Measurements from ENCODE around the gene SKAP1. TPM values are rescaled to one million over a fixed set of nuclear protein-coding genes. Genes with fewer than 3 reads are reported as not detected.
"Not testable (repeated sequence)": the region's sequence is repeated elsewhere in the genome, so short reads cannot be mapped to it uniquely, and the experiment has no call there.

Gene SKAP1
- total RNA-seq, 1 donor from 2014 or later, result 0.49 TPM

DNA sequence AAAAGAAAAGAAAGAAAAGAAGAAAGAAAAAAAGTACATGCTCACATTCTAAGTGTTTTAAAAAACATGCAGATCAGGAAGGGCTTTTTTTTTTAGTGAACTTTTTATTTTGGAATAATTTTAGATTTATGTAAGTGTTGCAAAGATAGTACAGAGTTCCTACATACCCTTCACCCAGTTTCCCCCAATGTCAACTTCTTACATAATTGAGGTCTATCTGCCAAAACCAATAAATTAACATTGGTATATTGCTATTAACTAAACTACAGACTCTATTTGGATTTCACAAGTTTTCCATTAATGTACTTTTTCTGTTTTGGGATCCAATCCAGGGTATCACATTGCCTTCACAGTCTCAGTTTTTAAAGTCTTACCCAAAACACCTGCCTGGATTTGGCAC, 81.7 kb downstream of the SKAP1 start:
- H3K4me1 Mint-ChIP-seq, result no peaks in the 10 kb centered on the region
- no peak overlapping the region for H3K27ac Mint-ChIP-seq (ENCODE audit: unreplicated experiment)
- DNase-seq (ENCODE audit: low read depth, low spot score), result no peak
- H3K36me3 Mint-ChIP-seq (ENCODE audit: low read depth), result no peaks in the 10 kb centered on the region
- peaks cover 87% of the 10 kb centered on the region for H3K27me3 Mint-ChIP-seq (ENCODE audit: low read depth)
- H3K4me3 Mint-ChIP-seq, result no peak overlapping the region
- no peaks in the 10 kb centered on the region for H3K9me3 Mint-ChIP-seq
- TF ChIP-seq, protein P1, sequence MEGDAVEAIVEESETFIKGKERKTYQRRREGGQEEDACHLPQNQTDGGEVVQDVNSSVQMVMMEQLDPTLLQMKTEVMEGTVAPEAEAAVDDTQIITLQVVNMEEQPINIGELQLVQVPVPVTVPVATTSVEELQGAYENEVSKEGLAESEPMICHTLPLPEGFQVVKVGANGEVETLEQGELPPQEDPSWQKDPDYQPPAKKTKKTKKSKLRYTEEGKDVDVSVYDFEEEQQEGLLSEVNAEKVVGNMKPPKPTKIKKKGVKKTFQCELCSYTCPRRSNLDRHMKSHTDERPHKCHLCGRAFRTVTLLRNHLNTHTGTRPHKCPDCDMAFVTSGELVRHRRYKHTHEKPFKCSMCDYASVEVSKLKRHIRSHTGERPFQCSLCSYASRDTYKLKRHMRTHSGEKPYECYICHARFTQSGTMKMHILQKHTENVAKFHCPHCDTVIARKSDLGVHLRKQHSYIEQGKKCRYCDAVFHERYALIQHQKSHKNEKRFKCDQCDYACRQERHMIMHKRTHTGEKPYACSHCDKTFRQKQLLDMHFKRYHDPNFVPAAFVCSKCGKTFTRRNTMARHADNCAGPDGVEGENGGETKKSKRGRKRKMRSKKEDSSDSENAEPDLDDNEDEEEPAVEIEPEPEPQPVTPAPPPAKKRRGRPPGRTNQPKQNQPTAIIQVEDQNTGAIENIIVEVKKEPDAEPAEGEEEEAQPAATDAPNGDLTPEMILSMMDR (conservative IDR thresholded peaks at IDR 0.05), result no peak

DNA sequence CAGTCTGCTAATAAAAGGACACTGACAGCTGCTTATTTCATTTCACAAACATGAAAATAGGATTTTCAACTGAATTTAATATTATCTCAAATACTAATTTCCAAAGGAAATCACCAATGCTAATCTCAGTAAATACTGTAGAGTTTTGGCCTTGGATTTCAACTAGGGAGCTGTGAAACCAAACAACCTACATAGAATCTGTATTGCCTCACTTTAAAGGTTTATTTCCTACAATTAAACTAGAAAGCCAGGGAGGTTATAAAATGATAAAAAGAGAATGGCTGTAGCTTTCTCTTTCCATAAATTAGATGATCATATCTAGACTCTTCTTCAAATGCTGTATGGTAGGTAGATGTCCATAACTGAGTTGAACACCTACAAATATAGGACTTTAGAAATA, 82.8 kb downstream of the SKAP1 start:
- no peak overlapping the region for H3K27ac Mint-ChIP-seq (ENCODE audit: unreplicated experiment)
- no peaks in the 10 kb centered on the region for H3K9me3 Mint-ChIP-seq
- TF ChIP-seq, protein P1 (conservative IDR thresholded peaks at IDR 0.05), result no peak
- no peak overlapping the region for H3K4me3 Mint-ChIP-seq
- no peaks in the 10 kb centered on the region for H3K36me3 Mint-ChIP-seq (ENCODE audit: low read depth)
- H3K27me3 Mint-ChIP-seq (ENCODE audit: low read depth), result peaks cover 84% of the 10 kb centered on the region
- no peak for DNase-seq (ENCODE audit: low read depth, low spot score)
- no peaks in the 10 kb centered on the region for H3K4me1 Mint-ChIP-seq

DNA sequence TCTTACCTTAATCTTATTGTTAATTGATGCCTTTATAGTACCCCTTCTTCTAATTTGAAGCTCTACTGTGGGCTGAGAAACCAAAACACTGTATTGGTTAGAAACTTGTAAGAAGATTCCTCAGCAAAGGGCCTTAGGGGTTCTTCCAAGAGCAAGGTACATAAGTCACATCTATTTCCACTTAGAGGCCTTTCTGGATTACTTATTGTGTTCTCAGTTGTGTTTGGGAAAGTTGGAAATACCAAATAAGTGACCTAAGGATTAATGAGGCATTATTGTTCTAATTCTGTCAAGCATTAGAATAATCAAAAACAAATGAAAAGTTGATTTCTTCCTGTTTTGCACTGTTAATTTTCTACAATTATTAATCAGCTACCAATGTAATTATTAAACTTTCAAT, 85.8 kb downstream of the SKAP1 start:
- TF ChIP-seq, protein P1 (conservative IDR thresholded peaks at IDR 0.05), result no peak
- H3K27me3 Mint-ChIP-seq (ENCODE audit: low read depth), result peaks cover 84% of the 10 kb centered on the region
- H3K9me3 Mint-ChIP-seq, result no peaks in the 10 kb centered on the region

DNA sequence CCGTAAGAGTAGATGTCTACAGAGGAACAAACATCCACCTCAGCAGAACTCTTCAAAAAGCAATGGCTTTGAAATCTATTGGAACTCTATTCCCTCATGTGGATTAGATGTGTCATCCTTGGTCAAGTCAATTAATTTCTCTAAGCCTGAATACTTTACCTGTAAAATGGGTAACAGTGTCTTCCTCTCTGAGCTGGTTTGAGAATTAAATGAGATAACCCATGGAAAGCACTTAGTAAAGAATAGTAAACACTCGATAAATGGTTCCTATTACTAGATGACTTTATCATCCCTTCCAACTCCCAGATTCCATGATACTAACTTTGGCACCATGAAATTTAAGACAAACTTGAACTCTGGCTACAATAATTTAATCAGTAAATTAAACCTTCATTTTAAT, 89.1 kb downstream of the SKAP1 start:
- H3K27me3 Mint-ChIP-seq (ENCODE audit: low read depth), result peaks cover 90% of the 10 kb centered on the region
- H3K9me3 Mint-ChIP-seq, result no peaks in the 10 kb centered on the region
- H3K4me1 Mint-ChIP-seq, result no peaks in the 10 kb centered on the region
- TF ChIP-seq, protein P1 (conservative IDR thresholded peaks at IDR 0.05), result no peak
- no peak for DNase-seq (ENCODE audit: low read depth, low spot score)
- H3K36me3 Mint-ChIP-seq (ENCODE audit: low read depth), result no peaks in the 10 kb centered on the region
- no peak overlapping the region for H3K4me3 Mint-ChIP-seq
- H3K27ac Mint-ChIP-seq (ENCODE audit: unreplicated experiment), result no peak overlapping the region

More for the DNA sequence above, 85.8 kb downstream of the SKAP1 start:
- Mint-ChIP-seq H3K4me1 (no peaks in the 10 kb centered on the region), H3K36me3 (ENCODE audit: low read depth) (no peaks in the 10 kb centered on the region), H3K4me3 (no peak overlapping the region), H3K27ac (ENCODE audit: unreplicated experiment) (no peak overlapping the region)
- DNase-seq (ENCODE audit: low read depth, low spot score), result no peak

DNA sequence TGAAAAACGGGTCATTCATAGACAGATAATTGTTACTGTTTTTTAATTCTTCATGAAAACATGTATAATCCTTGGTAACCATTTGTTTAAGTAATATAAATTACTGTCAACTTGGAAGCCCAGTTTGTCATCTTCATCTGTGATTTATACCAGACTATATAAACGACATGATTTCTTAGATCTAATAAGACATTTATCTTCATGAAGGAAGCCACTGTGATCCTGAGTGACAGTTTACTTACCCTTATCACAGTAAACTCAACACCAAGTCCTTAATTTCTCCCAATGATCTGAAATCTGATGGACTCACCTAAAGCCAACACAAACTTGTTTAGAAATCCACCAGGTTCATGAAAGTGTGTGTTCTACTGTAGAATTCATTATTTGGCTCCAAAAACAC, 91.3 kb downstream of the SKAP1 start:
- H3K27ac Mint-ChIP-seq (ENCODE audit: unreplicated experiment), result no peak overlapping the region
- peaks cover 87% of the 10 kb centered on the region for H3K27me3 Mint-ChIP-seq (ENCODE audit: low read depth)

DNA sequence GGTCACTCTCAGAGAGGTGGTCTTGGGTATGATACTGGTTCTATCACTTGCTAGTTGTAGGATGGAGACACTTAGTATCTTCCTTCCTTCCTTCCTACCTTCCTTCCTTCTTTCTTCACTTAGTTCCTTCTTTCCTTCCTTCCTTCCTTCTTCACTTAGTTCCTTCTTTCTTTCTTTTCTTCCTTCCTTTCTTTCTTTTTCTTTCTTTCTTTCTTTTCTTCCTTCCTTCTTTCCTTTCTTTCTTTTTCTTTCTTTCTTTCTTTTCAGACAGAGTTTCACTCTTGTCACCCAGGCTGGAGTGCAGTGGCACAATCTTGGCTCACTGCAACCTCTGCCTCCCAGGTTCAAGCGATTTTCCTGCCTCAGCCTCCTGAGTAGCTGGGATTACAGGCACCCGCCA, 92.1 kb downstream of the SKAP1 start:
- peaks cover 93% of the 10 kb centered on the region for H3K27me3 Mint-ChIP-seq (ENCODE audit: low read depth)

More for the DNA sequence above, 91.3 kb downstream of the SKAP1 start:
- Mint-ChIP-seq H3K4me3 (no peak overlapping the region), H3K9me3 (no peaks in the 10 kb centered on the region), H3K4me1 (no peaks in the 10 kb centered on the region), H3K36me3 (ENCODE audit: low read depth) (no peaks in the 10 kb centered on the region)
- DNase-seq (ENCODE audit: low read depth, low spot score), result no peak
- TF ChIP-seq, protein P1 (conservative IDR thresholded peaks at IDR 0.05), result no peak

More for the DNA sequence above, 92.1 kb downstream of the SKAP1 start:
- DNase-seq (ENCODE audit: low read depth, low spot score); H3K9me3 Mint-ChIP-seq; H3K4me3 Mint-ChIP-seq; H3K36me3 Mint-ChIP-seq (ENCODE audit: low read depth); H3K27ac Mint-ChIP-seq (ENCODE audit: unreplicated experiment); H3K4me1 Mint-ChIP-seq: not testable (repeated sequence)

All from neural crest cell (in vitro differentiated cells).